MG63 (cell line): Measurements from ENCODE around the gene GAST. TPM values are rescaled to one million over a fixed set of nuclear protein-coding genes. Genes with fewer than 3 reads are reported as not detected.

Experiments used
- DNase-seq: peaks from one replicate; pipeline ENCODE4 v3.0.0-alpha.2; 2020
- H3K27me3 ChIP-seq: fragments of 250-450 bp; sonication (Bioruptor Pico); 2 replicates; pipeline ENCODE4 v1.5.1; 2020; ENCODE audit warnings: mild to moderate bottlenecking, moderate library complexity
- H3K36me3 ChIP-seq: fragments of 250-450 bp; sonication (Bioruptor Pico); 2 replicates; pipeline ENCODE4 v1.5.1; 2020; ENCODE audit warnings: mild to moderate bottlenecking, moderate library complexity
- H3K4me3 ChIP-seq: fragments of 250-450 bp; sonication (Bioruptor Pico); 2 replicates; pipeline ENCODE4 v1.5.1; 2020; ENCODE audit warnings: mild to moderate bottlenecking, moderate library complexity
- H3K9me3 ChIP-seq: fragments of 250-450 bp; sonication (Bioruptor Pico); 2 replicates; pipeline ENCODE4 v1.5.1; 2020; ENCODE audit warnings: mild to moderate bottlenecking, moderate library complexity
- total RNA-seq: library from RNA; depleted of rRNA; stranded (reverse); fragments of >200 nt; shearing (Covaris generic); gene quantifications from 2 replicates; pipeline ENCODE4 v1.2.3, GENCODE V29; 2014; ENCODE audit warnings: low replicate concordance

GAST gene
- total RNA-seq, 1 experiment from 2014 or later, result not detected

- H3K4me3 ChIP-seq, result no peak overlapping the region
- no peaks in the 10 kb centered on the region for H3K9me3 ChIP-seq
- no peaks in the 10 kb centered on the region for H3K36me3 ChIP-seq
- no peak for DNase-seq
- H3K27me3 ChIP-seq, result peaks cover 23% of the 10 kb centered on the region
These were observed 15.9 kb downstream of the GAST start for GRCh38 chr17:41728056-41728455.

GRCh38 chr17:41730479-41730878 is 18.3 kb downstream of the GAST start:
- DNase-seq, result no peak
- H3K27me3 ChIP-seq, result peaks cover 45% of the 10 kb centered on the region

DNA sequence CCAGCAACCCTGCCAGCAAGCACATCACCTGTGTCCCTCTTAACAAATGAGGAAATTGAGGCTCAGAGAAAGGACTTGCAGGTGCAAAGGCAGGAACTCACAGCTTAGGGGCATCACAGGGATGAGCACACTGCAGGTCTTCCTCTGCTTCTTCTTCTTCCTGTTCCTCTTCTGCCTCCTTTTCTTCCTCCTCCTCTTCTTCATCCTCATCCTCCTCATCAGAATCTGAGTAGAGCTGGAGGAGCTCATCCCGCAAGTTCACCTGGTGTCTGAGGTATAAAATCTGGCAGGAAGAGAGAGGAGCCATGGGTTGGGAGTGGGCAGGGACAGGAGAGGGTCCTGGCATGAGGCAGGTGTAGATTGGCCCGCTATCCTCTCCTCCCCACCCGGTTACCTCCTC is 19.7 kb downstream of the GAST start:
- Histone ChIP-seq H3K27me3 (peaks cover 58% of the 10 kb centered on the region), H3K36me3 (no peaks in the 10 kb centered on the region), H3K4me3 (no peak overlapping the region), H3K9me3 (no peaks in the 10 kb centered on the region)
- DNase-seq, result no peak

More at GRCh38 chr17:41730479-41730878, 18.3 kb downstream of the GAST start:
- no peaks in the 10 kb centered on the region for H3K9me3 ChIP-seq
- H3K36me3 ChIP-seq, result no peaks in the 10 kb centered on the region
- H3K4me3 ChIP-seq, result no peak overlapping the region

DNA sequence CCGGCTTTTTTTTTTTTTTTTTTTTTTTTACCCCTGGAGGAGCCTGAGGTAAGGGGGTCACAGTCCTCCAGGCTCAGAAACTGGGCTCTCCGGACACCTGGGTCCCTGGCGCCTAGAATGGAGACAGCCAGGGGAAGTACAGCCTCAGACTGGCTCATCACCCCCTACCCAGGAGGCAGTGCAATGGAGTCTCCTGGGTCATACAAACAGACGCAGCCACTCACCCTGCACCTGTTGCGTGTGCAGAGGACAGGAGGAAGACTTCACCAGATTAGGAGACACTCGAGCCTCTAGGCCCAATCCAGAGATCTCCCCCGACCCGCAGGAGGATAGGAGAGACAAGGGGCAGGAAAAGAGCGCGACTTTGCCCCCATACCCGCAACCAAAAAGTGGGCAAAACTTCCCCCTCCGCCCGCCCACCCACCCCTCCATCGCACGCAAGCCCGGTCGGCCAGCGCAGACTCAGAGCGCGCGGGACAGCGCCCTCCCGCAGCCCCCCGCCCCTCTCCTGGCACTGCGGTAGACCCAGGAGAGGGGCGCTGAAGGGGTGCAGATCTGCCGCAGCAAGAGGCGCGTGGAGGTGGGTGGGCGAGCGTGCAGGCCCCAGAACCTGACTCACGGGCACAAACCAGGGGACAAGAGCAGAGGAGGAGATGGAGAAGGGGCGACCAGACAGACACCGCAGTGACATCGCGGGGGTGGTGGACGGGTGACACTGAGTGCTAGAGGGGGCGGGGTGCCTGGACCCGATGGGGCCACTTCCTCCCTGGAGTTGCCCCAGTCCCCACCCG is 21.4 kb downstream of the GAST start:
- DNase-seq, result no peak
- Histone ChIP-seq H3K36me3 (no peaks in the 10 kb centered on the region), H3K4me3 (no peak overlapping the region), H3K27me3 (peaks cover 69% of the 10 kb centered on the region), H3K9me3 (no peaks in the 10 kb centered on the region)

DNA sequence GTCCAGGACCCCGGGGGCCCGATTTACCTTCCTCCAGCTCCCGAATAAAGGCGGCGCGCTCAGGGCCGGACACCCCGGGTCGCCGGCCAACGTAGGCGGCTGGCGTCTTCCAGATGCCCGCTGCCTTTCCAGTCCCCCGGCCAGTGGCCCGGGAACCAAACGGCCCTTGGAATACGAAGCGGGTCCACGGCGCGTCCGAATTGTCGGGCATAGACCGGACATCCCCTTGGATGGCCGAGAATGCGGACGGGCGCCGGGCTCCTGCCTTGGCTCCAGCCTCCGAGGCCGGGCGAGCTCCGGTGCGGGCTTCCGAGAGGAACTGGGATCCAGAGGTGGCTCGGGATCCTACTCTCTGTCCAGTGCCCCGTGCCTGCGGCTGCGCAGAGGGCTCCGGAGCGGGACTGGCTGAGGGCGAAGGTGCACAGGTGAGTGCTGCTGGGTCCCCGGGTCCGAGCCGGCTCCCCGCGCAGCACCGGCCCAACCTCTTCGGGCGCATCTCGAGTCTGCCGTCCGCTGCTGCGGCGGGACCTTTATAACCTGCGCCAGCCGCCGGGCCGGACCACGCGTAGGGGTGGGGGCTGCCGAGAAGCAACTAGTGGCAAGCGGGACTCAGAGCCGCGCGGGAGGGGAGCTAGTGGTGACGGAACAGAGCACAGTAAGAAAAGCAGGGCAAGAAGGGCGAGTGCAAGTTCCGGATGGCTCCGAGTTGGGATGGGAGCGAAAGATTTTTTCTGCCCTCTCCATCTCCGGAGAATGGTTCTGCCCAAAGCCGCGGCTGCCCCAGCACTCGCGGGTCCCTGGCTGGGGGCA is 22.2 kb downstream of the GAST start, which contains the start of gene HAP1:
Gene HAP1 (minus strand): TSS at position 505 of the 810 bp plus-strand sequence. CDS start 9 bp downstream, at position 496.
- peak; percentile 43 for DNase-seq
- peak within 1 kb of the TSS; percentile 32 for H3K4me3 ChIP-seq

GRCh38 chr17:41734949-41735313 is 22.8 kb downstream of the GAST start:
- no peaks in the 10 kb centered on the region for H3K9me3 ChIP-seq
- peaks cover 69% of the 10 kb centered on the region for H3K27me3 ChIP-seq
- peak overlapping the region; percentile 32 for H3K4me3 ChIP-seq
- DNase-seq, result peak; percentile 16
- no peaks in the 10 kb centered on the region for H3K36me3 ChIP-seq

More for the DNA sequence above, 22.2 kb downstream of the GAST start, which contains the start of gene HAP1:
- no peaks in the 10 kb centered on the region for H3K36me3 ChIP-seq
- H3K9me3 ChIP-seq, result no peaks in the 10 kb centered on the region
- peaks cover 69% of the 10 kb centered on the region for H3K27me3 ChIP-seq

DNA sequence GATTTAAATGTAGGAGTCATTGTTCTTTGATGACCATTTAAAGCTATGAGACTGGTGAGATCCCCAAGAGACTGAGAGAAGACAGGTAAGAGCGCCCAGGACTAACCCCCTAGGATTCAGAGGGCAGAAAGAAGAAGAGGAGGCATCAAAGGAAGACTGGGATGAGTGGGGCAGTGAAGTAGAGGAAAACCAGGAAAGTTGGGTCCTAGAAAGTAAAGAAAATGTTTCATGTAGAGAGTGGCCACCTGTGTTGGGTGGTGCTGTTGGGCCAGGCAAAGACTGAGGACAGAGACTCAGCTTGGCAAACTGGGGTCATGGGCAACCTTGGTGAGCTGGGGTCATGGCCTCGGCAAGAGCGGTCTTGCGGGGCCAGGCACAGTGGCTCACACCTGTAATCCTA is 23.6 kb downstream of the GAST start:
- H3K4me3 ChIP-seq, result no peak overlapping the region
- no peak for DNase-seq
- H3K36me3 ChIP-seq, result no peaks in the 10 kb centered on the region
- peaks cover 65% of the 10 kb centered on the region for H3K27me3 ChIP-seq
- no peaks in the 10 kb centered on the region for H3K9me3 ChIP-seq

- Histone ChIP-seq H3K9me3 (no peaks in the 10 kb centered on the region), H3K27me3 (peaks cover 53% of the 10 kb centered on the region), H3K36me3 (no peaks in the 10 kb centered on the region), H3K4me3 (no peak overlapping the region)
- no peak for DNase-seq
These were observed 25.0 kb downstream of the GAST start for GRCh38 chr17:41736983-41737679.

- Histone ChIP-seq H3K9me3 (no peaks in the 10 kb centered on the region), H3K4me3 (no peak overlapping the region), H3K27me3 (peaks cover 47% of the 10 kb centered on the region), H3K36me3 (no peaks in the 10 kb centered on the region)
- DNase-seq, result no peak
These were observed 25.5 kb downstream of the GAST start for GRCh38 chr17:41737680-41738023.

GRCh38 chr17:41738077-41738800 is 26.1 kb downstream of the GAST start:
- Histone ChIP-seq H3K27me3 (peaks cover 44% of the 10 kb centered on the region), H3K9me3 (no peaks in the 10 kb centered on the region), H3K4me3 (no peak overlapping the region), H3K36me3 (no peaks in the 10 kb centered on the region)
- DNase-seq, result peak; percentile 67

- peaks cover 41% of the 10 kb centered on the region for H3K27me3 ChIP-seq
- H3K36me3 ChIP-seq, result no peaks in the 10 kb centered on the region
- H3K4me3 ChIP-seq, result no peak overlapping the region
- no peaks in the 10 kb centered on the region for H3K9me3 ChIP-seq
- no peak for DNase-seq
These were observed 26.6 kb downstream of the GAST start for GRCh38 chr17:41738801-41739112.

- no peaks in the 10 kb centered on the region for H3K9me3 ChIP-seq
- peaks cover 30% of the 10 kb centered on the region for H3K27me3 ChIP-seq
- no peak overlapping the region for H3K4me3 ChIP-seq
- no peaks in the 10 kb centered on the region for H3K36me3 ChIP-seq
- peak; percentile 56 for DNase-seq
These were observed 27.7 kb downstream of the GAST start for GRCh38 chr17:41739661-41740352.

GRCh38 chr17:41740506-41740905 is 28.4 kb downstream of the GAST start:
- no peaks in the 10 kb centered on the region for H3K36me3 ChIP-seq
- no peak for DNase-seq
- H3K27me3 ChIP-seq, result peaks cover 23% of the 10 kb centered on the region
- no peak overlapping the region for H3K4me3 ChIP-seq
- H3K9me3 ChIP-seq, result no peaks in the 10 kb centered on the region

- no peaks in the 10 kb centered on the region for H3K9me3 ChIP-seq
- H3K4me3 ChIP-seq, result no peak overlapping the region
- no peak for DNase-seq
- no peaks in the 10 kb centered on the region for H3K36me3 ChIP-seq
- peaks cover 12% of the 10 kb centered on the region for H3K27me3 ChIP-seq
These were observed 29.6 kb downstream of the GAST start for GRCh38 chr17:41741709-41742108.

DNA sequence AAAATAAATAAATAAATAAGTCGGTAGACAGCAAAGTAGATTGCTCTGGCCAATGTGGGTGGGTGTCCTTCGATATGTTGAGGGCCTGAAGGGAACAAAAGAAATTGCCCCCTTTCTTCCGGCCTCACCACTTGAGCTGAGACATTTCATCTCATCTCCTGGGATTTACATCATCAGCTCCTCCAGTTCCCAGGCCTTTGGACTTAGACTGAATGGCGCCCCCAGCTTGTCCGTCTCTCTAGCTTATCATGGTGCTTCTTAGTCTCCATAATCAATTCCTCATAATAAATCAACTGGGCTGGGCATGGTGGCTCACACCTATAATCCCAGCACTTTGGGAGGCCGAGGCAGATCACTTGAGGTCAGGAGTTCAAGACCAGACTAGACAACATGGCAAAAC is 36.1 kb downstream of the GAST start:
- H3K27me3 ChIP-seq, result no peaks in the 10 kb centered on the region
- H3K36me3 ChIP-seq, result no peaks in the 10 kb centered on the region
- no peak overlapping the region for H3K4me3 ChIP-seq
- DNase-seq, result no peak
- H3K9me3 ChIP-seq, result no peaks in the 10 kb centered on the region

DNA sequence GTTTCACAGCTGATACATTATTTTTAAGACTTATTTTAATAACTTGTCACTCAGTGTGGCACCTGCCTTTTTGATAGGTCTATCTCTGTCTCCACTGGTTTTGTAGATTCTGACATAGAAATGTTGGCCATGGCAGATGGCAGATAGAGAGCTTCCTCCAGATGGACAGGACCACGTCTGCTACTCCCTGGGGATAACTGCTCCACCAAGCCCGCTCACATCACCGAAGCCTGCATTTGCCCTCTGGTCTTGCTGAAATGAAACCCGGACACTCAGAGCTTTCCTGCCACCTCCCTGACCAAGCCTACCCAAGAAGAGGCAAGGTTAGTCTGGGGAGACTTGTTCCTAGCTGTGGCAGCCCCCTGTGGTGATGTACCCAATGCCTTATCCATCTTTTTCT is 38.7 kb downstream of the GAST start:
- Histone ChIP-seq H3K36me3 (no peaks in the 10 kb centered on the region), H3K9me3 (no peaks in the 10 kb centered on the region), H3K27me3 (no peaks in the 10 kb centered on the region), H3K4me3 (no peak overlapping the region)
- DNase-seq, result no peak
